Gastroesophageal sphincter (tissue), 3 donors: Measurements from ENCODE around the gene SLC4A11.

Experiments used
- EP300 ChIP-seq: sonication (generic); formaldehyde crosslinking; IDR thresholded peaks from one replicate; pipeline ENCODE4 v1.6.1; 2017; ENCODE audit warnings: antibody characterized with exemption, mild to moderate bottlenecking
- POLR2A ChIP-seq, 2 donors: fragments of 450-650 bp; IDR thresholded peaks; one replicate each; pipeline ENCODE4 v1.6.1; 2017; ENCODE audit warnings: antibody characterized with exemption in 2 of 2, mild to moderate bottlenecking in 2 of 2, moderate library complexity in 1 of 2
- POLR2AphosphoS5 ChIP-seq: sonication (generic); formaldehyde crosslinking; IDR thresholded peaks from one replicate; pipeline ENCODE4 v1.6.1; 2017; ENCODE audit warnings: antibody characterized with exemption
- TF ChIP-seq, protein P1 (sequence below), 4 experiments: fragments of 200-600 bp in 2 of 4; fragments of 450-650 bp in 2 of 4; sonication (generic) in 1 of 4; IDR thresholded peaks; one replicate each; pipeline ENCODE4 v1.5.1; 2017 to 2019; ENCODE audit warnings: antibody characterized with exemption in 4 of 4, mild to moderate bottlenecking in 2 of 4, moderate library complexity in 2 of 4

DNA sequence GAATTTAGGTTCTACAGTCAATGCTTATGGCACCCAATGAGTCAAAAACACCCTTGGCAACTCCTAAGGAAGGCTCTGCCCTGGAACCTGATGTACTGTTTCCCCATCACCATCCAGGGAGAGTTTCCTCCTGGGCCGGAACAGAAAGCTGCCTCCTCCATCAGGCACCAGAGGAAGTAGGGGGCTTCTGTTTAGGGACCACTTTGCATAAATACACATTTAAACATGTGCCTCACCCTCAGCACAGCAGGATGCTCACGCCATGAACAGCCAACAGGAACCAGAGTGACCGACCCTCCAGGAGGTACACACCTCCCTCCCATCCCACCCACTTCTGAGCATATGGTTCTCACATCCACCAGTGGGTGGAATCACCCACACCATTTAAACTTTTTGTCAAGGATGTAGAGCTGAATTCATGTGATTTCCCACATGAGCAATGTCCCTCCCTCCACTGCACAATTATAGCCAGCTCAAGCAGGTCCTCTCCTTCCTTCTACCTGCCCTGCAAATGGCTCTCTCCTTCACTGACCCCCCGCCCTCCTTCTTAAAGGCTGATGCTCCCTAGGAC, 49.3 kb downstream of the SLC4A11 start:
- TF ChIP-seq, protein P1, sequence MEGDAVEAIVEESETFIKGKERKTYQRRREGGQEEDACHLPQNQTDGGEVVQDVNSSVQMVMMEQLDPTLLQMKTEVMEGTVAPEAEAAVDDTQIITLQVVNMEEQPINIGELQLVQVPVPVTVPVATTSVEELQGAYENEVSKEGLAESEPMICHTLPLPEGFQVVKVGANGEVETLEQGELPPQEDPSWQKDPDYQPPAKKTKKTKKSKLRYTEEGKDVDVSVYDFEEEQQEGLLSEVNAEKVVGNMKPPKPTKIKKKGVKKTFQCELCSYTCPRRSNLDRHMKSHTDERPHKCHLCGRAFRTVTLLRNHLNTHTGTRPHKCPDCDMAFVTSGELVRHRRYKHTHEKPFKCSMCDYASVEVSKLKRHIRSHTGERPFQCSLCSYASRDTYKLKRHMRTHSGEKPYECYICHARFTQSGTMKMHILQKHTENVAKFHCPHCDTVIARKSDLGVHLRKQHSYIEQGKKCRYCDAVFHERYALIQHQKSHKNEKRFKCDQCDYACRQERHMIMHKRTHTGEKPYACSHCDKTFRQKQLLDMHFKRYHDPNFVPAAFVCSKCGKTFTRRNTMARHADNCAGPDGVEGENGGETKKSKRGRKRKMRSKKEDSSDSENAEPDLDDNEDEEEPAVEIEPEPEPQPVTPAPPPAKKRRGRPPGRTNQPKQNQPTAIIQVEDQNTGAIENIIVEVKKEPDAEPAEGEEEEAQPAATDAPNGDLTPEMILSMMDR (IDR thresholded peaks at IDR 0.05): no peak
- TF ChIP-seq POLR2AphosphoS5: no peak
- TF ChIP-seq POLR2A (IDR thresholded peaks at IDR 0.05): no peak
- TF ChIP-seq EP300: no peak
